Activated CD4-positive, alpha-beta T cell treated with anti-CD3 and anti-CD28 coated beads for 36 hours (primary cell): ENCODE measurements around the gene RAD51B. TPM values are rescaled to one million over a fixed set of nuclear protein-coding genes. Genes with fewer than 3 reads are reported as not detected.

Source experiments
- ATAC-seq: fragments of 200-7000 bp; cut with Tn5 transposase; one replicate; pipeline ENCODE4 v1.10.0; 2021; ENCODE audit warnings: mild to moderate bottlenecking, moderate library complexity
- CTCF ChIA-PET: fragments of 350-600 bp; sonication (Branson Sonifier 250); formaldehyde crosslinking; loops from one replicate; lab custom pipeline; 2021; ENCODE audit warnings: antibody characterized with exemption; lab: Charles Lee
- POLR2A ChIA-PET: fragments of 350-600 bp; sonication (Branson Sonifier 250); formaldehyde crosslinking; loops from one replicate; lab custom pipeline; 2021; ENCODE audit warnings: antibody characterized with exemption, inconsistent platforms; lab: Charles Lee
- DNase-seq: peaks from one replicate; pipeline ENCODE4 v3.0.0-alpha.2; 2020
- H3K27ac Mint-ChIP-seq: one replicate; pipeline ENCODE4 v1.8.0; 2021; ENCODE audit warnings: mixed read lengths
- H3K27me3 Mint-ChIP-seq: one replicate; pipeline ENCODE4 v1.8.0; 2021; ENCODE audit warnings: mixed read lengths
- H3K36me3 Mint-ChIP-seq: one replicate; pipeline ENCODE4 v1.8.0; 2021; ENCODE audit warnings: low read depth, mixed read lengths
- H3K4me1 Mint-ChIP-seq: one replicate; pipeline ENCODE4 v1.8.0; 2021; ENCODE audit warnings: mixed read lengths
- H3K4me3 Mint-ChIP-seq: one replicate; pipeline ENCODE4 v1.8.0; 2021; ENCODE audit warnings: mild to moderate bottlenecking, moderate library complexity, mixed read lengths
- H3K9me3 Mint-ChIP-seq: one replicate; pipeline ENCODE4 v1.8.0; 2021; ENCODE audit warnings: low read depth, mixed read lengths
- intact Hi-C, 2 experiments: fragments of 100-400 bp; cut with DNase I in 1 of 2; cut with micrococcal nuclease in 1 of 2; formaldehyde crosslinking; loops; one replicate each; pipeline versions ENCODE4 v1.14.2 to v1.15.1; 2022 to 2024; cut with DNase I, micrococcal nuclease
- total RNA-seq, 2 experiments: library from RNA; stranded (reverse); gene quantifications; one replicate each; pipeline ENCODE4 v1.2.3, GENCODE V29; 2021

RAD51B gene
- total RNA-seq, 2 experiments from 2014 or later = 26.4 to 39.9 TPM

- ChIA-PET CTCF (interaction anchor here (0.6 to 1.2 kb wide), 3 partner anchors 9 to 250 kb away, joined by 3 to 4 read pairs (median 3); no protein-coding TSS in a partner anchor), POLR2A (interaction anchor here (0.6 kb wide), 1 partner anchor 1753 kb away, joined by 3 read pairs; no protein-coding TSS in a partner anchor)
- intact Hi-C loops = no loop called here
- DNase-seq (no peak), ATAC-seq (peak; percentile 45)
- peaks cover 3% of the 10 kb centered on the region for H3K36me3 Mint-ChIP-seq
- no peaks in the 10 kb centered on the region for H3K27me3 Mint-ChIP-seq
- peak overlapping the region; percentile 13 for H3K4me3 Mint-ChIP-seq
- H3K9me3 Mint-ChIP-seq = no peaks in the 10 kb centered on the region
- H3K27ac Mint-ChIP-seq = peak overlapping the region; percentile 40
- H3K4me1 Mint-ChIP-seq = peaks cover 62% of the 10 kb centered on the region
Measured at GRCh38 chr14:68261092-68261842, 441.7 kb downstream of the RAD51B start.

- DNase-seq (no peak), ATAC-seq (no peak)
- CTCF ChIA-PET = interaction anchor here (0.6 kb wide), 1 partner anchor 581 kb away, joined by 3 read pairs; no protein-coding TSS in a partner anchor
- peaks cover 62% of the 10 kb centered on the region for H3K4me1 Mint-ChIP-seq
- H3K27ac Mint-ChIP-seq = no peak overlapping the region
- H3K9me3 Mint-ChIP-seq = no peaks in the 10 kb centered on the region
- intact Hi-C loops = no loop called here
- H3K27me3 Mint-ChIP-seq = no peaks in the 10 kb centered on the region
- POLR2A ChIA-PET = no interaction called here
- H3K4me3 Mint-ChIP-seq = no peak overlapping the region
- peaks cover 3% of the 10 kb centered on the region for H3K36me3 Mint-ChIP-seq
Measured at GRCh38 chr14:68262567-68262966, 443.0 kb downstream of the RAD51B start.

GRCh38 chr14:68263563-68264259 lies 444.1 kb downstream of the RAD51B start:
- ChIA-PET CTCF (no interaction called here), POLR2A (no interaction called here)
- no peak for ATAC-seq
- no peaks in the 10 kb centered on the region for H3K27me3 Mint-ChIP-seq
- no peak overlapping the region for H3K4me3 Mint-ChIP-seq
- intact Hi-C loops = no loop called here
- no peaks in the 10 kb centered on the region for H3K9me3 Mint-ChIP-seq
- H3K27ac Mint-ChIP-seq = no peak overlapping the region
- H3K4me1 Mint-ChIP-seq = peaks cover 65% of the 10 kb centered on the region
- no peak for DNase-seq
- H3K36me3 Mint-ChIP-seq = no peaks in the 10 kb centered on the region

GRCh38 chr14:68264260-68264569 lies 444.6 kb downstream of the RAD51B start:
- Mint-ChIP-seq H3K9me3 (no peaks in the 10 kb centered on the region), H3K4me1 (peaks cover 65% of the 10 kb centered on the region), H3K4me3 (no peak overlapping the region), H3K27ac (no peak overlapping the region), H3K27me3 (no peaks in the 10 kb centered on the region), H3K36me3 (no peaks in the 10 kb centered on the region)
- ATAC-seq (no peak), DNase-seq (no peak)
- CTCF ChIA-PET = no interaction called here
- intact Hi-C loops = no loop called here
- POLR2A ChIA-PET = no interaction called here

- ATAC-seq (no peak), DNase-seq (no peak)
- Mint-ChIP-seq H3K27me3 (no peaks in the 10 kb centered on the region), H3K4me1 (peaks cover 55% of the 10 kb centered on the region), H3K27ac (no peak overlapping the region), H3K36me3 (no peaks in the 10 kb centered on the region), H3K4me3 (no peak overlapping the region), H3K9me3 (no peaks in the 10 kb centered on the region)
- CTCF ChIA-PET = interaction anchor here (1.0 to 1.6 kb wide), 6 partner anchors 8 to 577 kb away, joined by 3 to 6 read pairs (median 5); no protein-coding TSS in a partner anchor
- POLR2A ChIA-PET = no interaction called here
- intact Hi-C loops = no loop called here
Measured at GRCh38 chr14:68266998-68267397, 447.4 kb downstream of the RAD51B start.

- ChIA-PET CTCF (interaction anchor here (0.7 to 1.6 kb wide), 4 partner anchors 7 to 576 kb away, joined by 3 to 6 read pairs (median 4); no protein-coding TSS in a partner anchor), POLR2A (no interaction called here)
- intact Hi-C loops = no loop called here
- peak; percentile 64 for ATAC-seq
- Mint-ChIP-seq H3K36me3 (no peaks in the 10 kb centered on the region), H3K9me3 (no peaks in the 10 kb centered on the region), H3K27ac (no peak overlapping the region), H3K4me3 (no peak overlapping the region), H3K4me1 (peaks cover 50% of the 10 kb centered on the region), H3K27me3 (no peaks in the 10 kb centered on the region)
- no peak for DNase-seq
Measured at GRCh38 chr14:68268197-68268596, 448.6 kb downstream of the RAD51B start.

- CTCF ChIA-PET = interaction anchor here (1.6 kb wide), 1 partner anchor 16 kb away, joined by 6 read pairs; no protein-coding TSS in a partner anchor
- H3K27me3 Mint-ChIP-seq = no peaks in the 10 kb centered on the region
- H3K27ac Mint-ChIP-seq = peak overlapping the region; percentile 11
- H3K9me3 Mint-ChIP-seq = no peaks in the 10 kb centered on the region
- no peaks in the 10 kb centered on the region for H3K36me3 Mint-ChIP-seq
- ATAC-seq = peak; percentile 20
- H3K4me1 Mint-ChIP-seq = peaks cover 46% of the 10 kb centered on the region
- intact Hi-C loops = no loop called here
- no peak overlapping the region for H3K4me3 Mint-ChIP-seq
- no peak for DNase-seq
- POLR2A ChIA-PET = no interaction called here
Measured at GRCh38 chr14:68268719-68269118, 449.1 kb downstream of the RAD51B start.

GRCh38 chr14:68269136-68269927 lies 449.8 kb downstream of the RAD51B start:
- intact Hi-C loops = no loop called here
- DNase-seq (no peak), ATAC-seq (no peak)
- H3K36me3 Mint-ChIP-seq = no peaks in the 10 kb centered on the region
- ChIA-PET CTCF (interaction anchor here (0.6 to 0.9 kb wide), 2 partner anchors 10 to 178 kb away, joined by 3 read pairs; no protein-coding TSS in a partner anchor), POLR2A (no interaction called here)
- peak overlapping the region; percentile 11 for H3K27ac Mint-ChIP-seq
- H3K27me3 Mint-ChIP-seq = no peaks in the 10 kb centered on the region
- no peak overlapping the region for H3K4me3 Mint-ChIP-seq
- peaks cover 43% of the 10 kb centered on the region for H3K4me1 Mint-ChIP-seq
- H3K9me3 Mint-ChIP-seq = no peaks in the 10 kb centered on the region

GRCh38 chr14:68270342-68270741 lies 450.8 kb downstream of the RAD51B start:
- H3K9me3 Mint-ChIP-seq = no peaks in the 10 kb centered on the region
- H3K27me3 Mint-ChIP-seq = no peaks in the 10 kb centered on the region
- no peaks in the 10 kb centered on the region for H3K36me3 Mint-ChIP-seq
- no peak overlapping the region for H3K27ac Mint-ChIP-seq
- H3K4me1 Mint-ChIP-seq = peaks cover 50% of the 10 kb centered on the region
- CTCF ChIA-PET = interaction anchor here (0.6 to 1.4 kb wide), 4 partner anchors 9 to 177 kb away, joined by 3 to 4 read pairs (median 3); no protein-coding TSS in a partner anchor
- POLR2A ChIA-PET = no interaction called here
- intact Hi-C loops = loop anchor here in 1 of 2 experiments (5.0 kb wide), 1 partner anchor 102 kb away; no protein-coding TSS in a partner anchor
- ATAC-seq (no peak), DNase-seq (no peak)
- no peak overlapping the region for H3K4me3 Mint-ChIP-seq

- CTCF ChIA-PET = interaction anchor here (1.1 to 1.2 kb wide), 2 partner anchors 11 to 103 kb away, joined by 3 to 4 read pairs; no protein-coding TSS in a partner anchor
- POLR2A ChIA-PET = interaction anchor here (0.7 kb wide), 1 partner anchor 12 kb away, joined by 4 read pairs; no protein-coding TSS in a partner anchor
- intact Hi-C loops = loop anchor here in 1 of 2 experiments (5.0 kb wide), 1 partner anchor 100 kb away; no protein-coding TSS in a partner anchor
- peaks cover 63% of the 10 kb centered on the region for H3K4me1 Mint-ChIP-seq
- H3K27me3 Mint-ChIP-seq = no peaks in the 10 kb centered on the region
- no peaks in the 10 kb centered on the region for H3K36me3 Mint-ChIP-seq
- no peaks in the 10 kb centered on the region for H3K9me3 Mint-ChIP-seq
- ATAC-seq (no peak), DNase-seq (no peak)
- H3K27ac Mint-ChIP-seq = no peak overlapping the region
- H3K4me3 Mint-ChIP-seq = no peak overlapping the region
Measured at GRCh38 chr14:68271913-68272391, 452.4 kb downstream of the RAD51B start.

GRCh38 chr14:68273413-68273812 lies 453.8 kb downstream of the RAD51B start:
- no peaks in the 10 kb centered on the region for H3K36me3 Mint-ChIP-seq
- H3K9me3 Mint-ChIP-seq = no peaks in the 10 kb centered on the region
- CTCF ChIA-PET = no interaction called here
- ATAC-seq = no peak
- no peaks in the 10 kb centered on the region for H3K27me3 Mint-ChIP-seq
- no peak overlapping the region for H3K27ac Mint-ChIP-seq
- POLR2A ChIA-PET = no interaction called here
- DNase-seq = no peak
- no peak overlapping the region for H3K4me3 Mint-ChIP-seq
- peaks cover 51% of the 10 kb centered on the region for H3K4me1 Mint-ChIP-seq
- intact Hi-C loops = loop anchor here in 1 of 2 experiments (5.0 kb wide), 1 partner anchor 99 kb away; no protein-coding TSS in a partner anchor
